Naive B cell (primary cell): ENCODE data around the gene IDI1. TPM values are rescaled to one million over a fixed set of nuclear protein-coding genes. Genes with fewer than 3 reads are reported as not detected.
"Not testable (repeated sequence)": the region's sequence is repeated elsewhere in the genome, so short reads cannot be mapped to it uniquely, and the experiment has no call there.

Experiments
- ATAC-seq, 2 donors: fragments of 150-1000 bp; cut with Tn5 transposase; 2 replicates each; pipeline ENCODE4 v1.10.0; 2021; ENCODE audit warnings: low read depth in 2 of 2, mild to moderate bottlenecking in 2 of 2, moderate library complexity in 2 of 2
- DNase-seq: peaks from one replicate; pipeline ENCODE4 v3.0.0; 2022
- H3K27ac Mint-ChIP-seq, 6 donors: one replicate each; pipeline ENCODE4 v1.8.0; 2020 to 2022; ENCODE audit warnings: mild to moderate bottlenecking in 6 of 6, mixed read lengths in 6 of 6, moderate library complexity in 5 of 6, inconsistent platforms in 2 of 6
- H3K27me3 Mint-ChIP-seq, 3 donors: one replicate each; pipeline ENCODE4 v1.8.0; 2021 to 2022; ENCODE audit warnings: mixed read lengths in 3 of 3, mild to moderate bottlenecking in 1 of 3
- H3K36me3 Mint-ChIP-seq, 2 donors: one replicate each; pipeline ENCODE4 v1.8.0; 2020 to 2022; ENCODE audit warnings: mixed read lengths in 2 of 2, inconsistent platforms in 1 of 2, mild to moderate bottlenecking in 1 of 2
- H3K4me1 Mint-ChIP-seq, 3 donors: one replicate each; pipeline ENCODE4 v1.8.0; 2020 to 2022; ENCODE audit warnings: mixed read lengths in 3 of 3, inconsistent platforms in 1 of 3, mild to moderate bottlenecking in 1 of 3, moderate library complexity in 1 of 3
- H3K4me3 Mint-ChIP-seq, 8 donors: one replicate each; pipeline ENCODE4 v1.8.0; 2020 to 2022; ENCODE audit warnings: mild to moderate bottlenecking in 8 of 8, mixed read lengths in 8 of 8, moderate library complexity in 8 of 8, inconsistent platforms in 2 of 8
- H3K9me3 Mint-ChIP-seq, 7 donors: one replicate each; pipeline ENCODE4 v1.8.0; 2020 to 2022; ENCODE audit warnings: mixed read lengths in 7 of 7, mild to moderate bottlenecking in 5 of 7, inconsistent platforms in 2 of 7, moderate library complexity in 1 of 7
- polyA plus RNA-seq, 6 donors: library from polyadenylated mRNA; unstranded; fragments of 300-500 nt; fragmentation: Illumina TruSeq; gene quantifications; one replicate each; pipeline ENCODE4 v1.2.3, GENCODE V29; 2021; ENCODE audit warnings: low read depth in 6 of 6

Gene IDI1
- polyA plus RNA-seq, 6 donors from 2014 or later, result 71.1 to 82.0 (median 74.5) TPM

GRCh38 chr10:1038769-1039168 lies 10.2 kb downstream of the IDI1 start:
- H3K27me3 Mint-ChIP-seq, H3K9me3 Mint-ChIP-seq, ATAC-seq, DNase-seq, H3K4me3 Mint-ChIP-seq: not testable (repeated sequence)
- peaks cover 8 to 20% (median 15%) of the 10 kb centered on the region in 3 donors for H3K4me1 Mint-ChIP-seq
- H3K27ac Mint-ChIP-seq, result peak overlapping the region in 1 of 6 donors; percentile 76
- H3K36me3 Mint-ChIP-seq, result peaks cover 8 to 13% of the 10 kb centered on the region in 2 donors

DNA sequence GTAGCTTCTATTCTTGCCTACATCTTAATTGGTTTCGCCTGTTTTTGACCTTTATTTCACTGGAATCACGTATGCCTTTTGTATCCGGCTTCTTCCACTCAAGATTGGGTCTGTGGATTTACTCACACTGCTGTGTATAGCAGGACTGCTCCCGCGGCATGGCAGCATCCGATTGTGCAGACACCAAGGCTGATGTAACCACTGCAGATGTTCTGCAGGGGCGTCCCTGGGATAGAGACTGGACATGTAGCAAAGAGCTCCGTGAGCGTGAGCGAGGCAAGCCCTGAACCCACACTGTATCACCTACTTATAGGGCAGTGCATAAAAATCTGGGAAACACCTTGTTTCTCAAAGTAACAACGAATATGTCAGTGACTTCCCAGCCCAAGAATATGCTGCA lies 11.8 kb downstream of the IDI1 start:
- no peak overlapping the region for H3K4me3 Mint-ChIP-seq

GRCh38 chr10:1036341-1036791 lies 12.6 kb downstream of the IDI1 start:
- peaks cover 8% of the 10 kb centered on the region in 2 donors for H3K36me3 Mint-ChIP-seq
- H3K4me1 Mint-ChIP-seq, result peaks cover 0 to 8% (median 8%) of the 10 kb centered on the region in 3 donors
- H3K4me3 Mint-ChIP-seq, result no peak overlapping the region
- H3K27ac Mint-ChIP-seq, result peak overlapping the region in 3 of 6 donors; percentile 20 to 81 (median 77)
- DNase-seq, result no peak
- peak in 1 of 2 donors; percentile 74 for ATAC-seq
- no peaks in the 10 kb centered on the region for H3K9me3 Mint-ChIP-seq
- H3K27me3 Mint-ChIP-seq, result no peaks in the 10 kb centered on the region

More for the DNA sequence above, 11.8 kb downstream of the IDI1 start:
- Mint-ChIP-seq H3K27me3 (no peaks in the 10 kb centered on the region), H3K36me3 (peaks cover 8% of the 10 kb centered on the region in 2 donors), H3K9me3 (no peaks in the 10 kb centered on the region), H3K4me1 (peaks cover 0 to 8% (median 8%) of the 10 kb centered on the region in 3 donors), H3K27ac (peak overlapping the region in 4 of 6 donors; percentile 34 to 81 (median 79))
- ATAC-seq (no peak), DNase-seq (no peak)

- Mint-ChIP-seq H3K27ac (peak overlapping the region in 1 of 6 donors; percentile 77), H3K27me3 (no peaks in the 10 kb centered on the region), H3K4me1 (peaks cover 0 to 8% (median 7%) of the 10 kb centered on the region in 3 donors), H3K4me3 (no peak overlapping the region), H3K9me3 (no peaks in the 10 kb centered on the region), H3K36me3 (peaks cover 2 to 8% of the 10 kb centered on the region in 2 donors)
- no peak for ATAC-seq
- DNase-seq, result no peak
Observed at GRCh38 chr10:1035201-1035600, 13.7 kb downstream of the IDI1 start.

- Mint-ChIP-seq H3K9me3 (no peaks in the 10 kb centered on the region), H3K4me3 (no peak overlapping the region), H3K4me1 (peaks cover 0 to 8% (median 4%) of the 10 kb centered on the region in 3 donors), H3K36me3 (peaks cover 0 to 8% of the 10 kb centered on the region in 2 donors), H3K27me3 (no peaks in the 10 kb centered on the region), H3K27ac (no peak overlapping the region)
- DNase-seq (no peak), ATAC-seq (no peak)
Observed at GRCh38 chr10:1034758-1035157, 14.2 kb downstream of the IDI1 start.

DNA sequence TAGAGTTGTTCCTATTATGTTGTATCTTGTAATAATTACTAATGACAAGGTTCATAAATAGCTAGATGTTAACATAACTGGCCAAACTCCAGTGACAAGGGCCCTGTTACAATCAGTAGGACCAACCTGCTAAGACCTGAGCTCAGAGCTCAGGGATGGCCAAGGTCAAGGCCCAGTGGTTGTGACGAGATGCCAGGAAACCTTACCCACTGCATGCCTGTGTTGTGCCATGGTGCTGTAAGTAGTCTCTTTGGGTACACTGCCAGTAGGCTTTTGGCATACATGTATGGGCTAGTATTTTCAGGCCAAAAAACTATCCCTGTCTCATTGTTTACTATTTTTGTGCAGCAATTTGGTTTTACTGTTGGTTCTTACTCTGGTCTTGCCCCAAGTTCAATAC lies 15.3 kb downstream of the IDI1 start:
- no peak for DNase-seq
- Mint-ChIP-seq H3K4me3 (no peak overlapping the region), H3K4me1 (peaks cover 0 to 8% (median 4%) of the 10 kb centered on the region in 3 donors), H3K9me3 (no peaks in the 10 kb centered on the region), H3K27me3 (no peaks in the 10 kb centered on the region), H3K36me3 (peaks cover 0 to 8% of the 10 kb centered on the region in 2 donors), H3K27ac (no peak overlapping the region)
- no peak for ATAC-seq

GRCh38 chr10:1029838-1030237 lies 19.1 kb downstream of the IDI1 start:
- Mint-ChIP-seq H3K4me3 (no peak overlapping the region), H3K27me3 (no peaks in the 10 kb centered on the region), H3K36me3 (no peaks in the 10 kb centered on the region), H3K9me3 (no peaks in the 10 kb centered on the region), H3K27ac (no peak overlapping the region), H3K4me1 (no peaks in the 10 kb centered on the region)
- no peak for DNase-seq
- no peak for ATAC-seq

DNA sequence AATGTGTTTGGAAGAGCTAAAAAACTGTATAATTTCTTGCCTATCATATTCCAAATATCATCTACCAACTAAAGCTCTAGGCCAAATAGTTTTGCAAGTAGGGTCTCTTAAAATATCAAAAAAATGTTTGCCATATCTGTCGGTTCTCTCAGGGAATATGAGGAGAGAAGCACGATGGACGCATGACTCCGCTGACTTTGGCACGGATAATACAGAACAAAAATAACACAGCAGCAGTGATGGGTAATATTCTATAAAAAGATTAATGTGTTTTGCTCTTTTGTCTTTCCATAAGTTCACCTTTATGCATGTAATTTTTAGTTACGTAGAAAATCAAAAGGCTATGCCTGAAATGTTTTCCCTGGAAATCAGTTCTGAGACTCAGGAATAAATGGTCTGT lies 22.3 kb downstream of the IDI1 start:
- Mint-ChIP-seq H3K4me1 (no peaks in the 10 kb centered on the region), H3K4me3 (no peak overlapping the region), H3K9me3 (no peaks in the 10 kb centered on the region), H3K27ac (no peak overlapping the region), H3K27me3 (no peaks in the 10 kb centered on the region), H3K36me3 (no peaks in the 10 kb centered on the region)
- DNase-seq (no peak), ATAC-seq (no peak)

GRCh38 chr10:1025683-1026082 lies 23.2 kb downstream of the IDI1 start, which contains the start of gene IDI2:
TSS of gene IDI2 (minus strand) at chr10:1025859. CDS start at chr10:1024723, 1,136 bp downstream.
- Mint-ChIP-seq H3K36me3 (no peaks in the 10 kb centered on the region), H3K27ac (peak within 1 kb of the TSS in 1 of 6 donors; percentile 66), H3K4me3 (no peak within 1 kb of the TSS), H3K27me3 (no peaks in the 10 kb centered on the region), H3K9me3 (no peaks in the 10 kb centered on the region), H3K4me1 (no peaks in the 10 kb centered on the region)
- ATAC-seq (no peak), DNase-seq (no peak)

DNA sequence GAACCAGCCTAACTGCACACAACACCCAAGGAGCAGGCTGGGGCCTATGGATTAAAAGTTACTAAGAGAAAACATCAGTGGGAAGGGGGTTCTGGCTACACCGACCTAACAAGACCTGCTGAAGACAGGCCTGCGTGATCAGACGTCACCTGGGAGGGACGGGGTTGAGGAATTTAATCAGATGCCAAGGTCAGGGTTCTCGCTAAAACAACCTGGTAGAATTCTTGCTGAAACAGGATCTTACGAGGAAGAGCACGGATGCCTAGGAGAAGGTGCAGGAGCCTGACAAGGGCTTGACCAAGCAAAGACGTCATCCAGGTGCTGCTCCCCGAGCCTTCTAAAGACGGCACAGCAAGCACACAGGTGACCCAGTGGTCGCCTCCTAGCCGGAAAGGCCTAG lies 24.8 kb downstream of the IDI1 start:
- Mint-ChIP-seq H3K27me3 (no peaks in the 10 kb centered on the region), H3K9me3 (no peaks in the 10 kb centered on the region), H3K4me3 (no peak overlapping the region), H3K4me1 (no peaks in the 10 kb centered on the region), H3K36me3 (peaks cover 5 to 6% of the 10 kb centered on the region in 2 donors), H3K27ac (no peak overlapping the region)
- ATAC-seq, result no peak
- no peak for DNase-seq

DNA sequence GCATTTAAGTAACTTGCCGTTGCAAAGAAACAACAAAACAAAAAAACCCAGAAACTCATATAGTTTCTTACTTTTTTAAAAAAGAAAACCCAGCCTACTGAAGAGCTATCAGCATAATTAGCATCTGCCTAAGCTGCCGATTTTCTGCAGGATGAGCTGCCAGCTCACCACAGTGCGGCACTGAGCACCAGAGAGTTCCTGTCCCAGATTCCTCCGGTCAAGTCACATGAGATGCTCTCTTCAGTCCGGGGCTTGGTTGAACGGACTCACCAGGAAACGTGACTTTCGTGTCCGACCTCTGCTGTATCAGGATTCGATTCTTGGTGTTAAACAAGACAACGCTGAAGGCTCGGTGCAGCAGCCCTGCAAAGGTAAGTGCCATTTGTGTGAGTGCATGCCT lies 26.5 kb downstream of the IDI1 start:
- H3K27me3 Mint-ChIP-seq, result no peaks in the 10 kb centered on the region
- DNase-seq, result no peak
- H3K9me3 Mint-ChIP-seq, result no peaks in the 10 kb centered on the region
- peaks cover 9 to 15% of the 10 kb centered on the region in 2 donors for H3K36me3 Mint-ChIP-seq
- no peaks in the 10 kb centered on the region for H3K4me1 Mint-ChIP-seq
- peak overlapping the region in 1 of 6 donors; percentile 64 for H3K27ac Mint-ChIP-seq
- H3K4me3 Mint-ChIP-seq, result no peak overlapping the region
- ATAC-seq, result no peak

DNA sequence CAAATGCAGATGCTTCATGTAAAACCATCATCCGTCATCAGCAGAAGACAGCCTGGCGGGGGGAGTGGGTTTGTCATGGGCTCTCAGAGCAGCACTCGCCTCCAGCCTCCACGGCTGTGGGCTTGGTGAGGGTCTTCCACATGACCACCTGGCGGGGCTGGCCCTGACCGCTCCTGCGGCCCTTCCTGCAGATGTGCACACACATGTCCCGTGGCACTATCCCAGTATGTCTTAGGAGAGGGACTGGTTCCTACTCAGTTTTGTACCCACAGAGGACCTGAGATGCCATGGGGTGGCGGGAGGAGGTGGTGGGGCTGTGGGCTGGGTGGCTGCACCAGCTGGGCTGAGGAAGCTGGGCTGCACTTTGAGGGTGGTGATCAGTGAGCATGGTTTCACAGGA lies 28.0 kb downstream of the IDI1 start:
- H3K4me1 Mint-ChIP-seq, result no peaks in the 10 kb centered on the region
- ATAC-seq (no peak), DNase-seq (no peak)
- H3K4me3 Mint-ChIP-seq, result no peak overlapping the region
- H3K27ac Mint-ChIP-seq, result peak overlapping the region in 2 of 6 donors; percentile 26 to 53
- no peaks in the 10 kb centered on the region for H3K9me3 Mint-ChIP-seq
- no peaks in the 10 kb centered on the region for H3K27me3 Mint-ChIP-seq
- H3K36me3 Mint-ChIP-seq, result peaks cover 18 to 23% of the 10 kb centered on the region in 2 donors

- no peak for DNase-seq
- H3K27me3 Mint-ChIP-seq, result no peaks in the 10 kb centered on the region
- peaks cover 18 to 23% of the 10 kb centered on the region in 2 donors for H3K36me3 Mint-ChIP-seq
Observed at GRCh38 chr10:1020460-1020859, 28.5 kb downstream of the IDI1 start.

GRCh38 chr10:1019362-1019761 lies 29.6 kb downstream of the IDI1 start:
- Mint-ChIP-seq H3K4me3 (no peak overlapping the region), H3K4me1 (no peaks in the 10 kb centered on the region), H3K36me3 (peaks cover 19 to 23% of the 10 kb centered on the region in 2 donors), H3K9me3 (no peaks in the 10 kb centered on the region), H3K27ac (peak overlapping the region in 3 of 6 donors; percentile 72 to 93 (median 79)), H3K27me3 (no peaks in the 10 kb centered on the region)
- ATAC-seq (no peak), DNase-seq (no peak)

More at GRCh38 chr10:1020460-1020859, 28.5 kb downstream of the IDI1 start:
- H3K27ac Mint-ChIP-seq, result peak overlapping the region in 2 of 6 donors; percentile 52 to 63
- no peaks in the 10 kb centered on the region for H3K9me3 Mint-ChIP-seq
- H3K4me1 Mint-ChIP-seq, result no peaks in the 10 kb centered on the region
- ATAC-seq, result no peak
- H3K4me3 Mint-ChIP-seq, result no peak overlapping the region
